ENCODE data around the gene RETREG3. TPM values are rescaled to one million over a fixed set of nuclear protein-coding genes. Genes with fewer than 3 reads are reported as not detected.

Gene RETREG3
- total and polyA plus RNA-seq, 2 of the 13 experiments (the other 11 are each of a cell fraction or from before 2014, with no cell fraction given) = 47.0 to 55.8 TPM

DNA sequence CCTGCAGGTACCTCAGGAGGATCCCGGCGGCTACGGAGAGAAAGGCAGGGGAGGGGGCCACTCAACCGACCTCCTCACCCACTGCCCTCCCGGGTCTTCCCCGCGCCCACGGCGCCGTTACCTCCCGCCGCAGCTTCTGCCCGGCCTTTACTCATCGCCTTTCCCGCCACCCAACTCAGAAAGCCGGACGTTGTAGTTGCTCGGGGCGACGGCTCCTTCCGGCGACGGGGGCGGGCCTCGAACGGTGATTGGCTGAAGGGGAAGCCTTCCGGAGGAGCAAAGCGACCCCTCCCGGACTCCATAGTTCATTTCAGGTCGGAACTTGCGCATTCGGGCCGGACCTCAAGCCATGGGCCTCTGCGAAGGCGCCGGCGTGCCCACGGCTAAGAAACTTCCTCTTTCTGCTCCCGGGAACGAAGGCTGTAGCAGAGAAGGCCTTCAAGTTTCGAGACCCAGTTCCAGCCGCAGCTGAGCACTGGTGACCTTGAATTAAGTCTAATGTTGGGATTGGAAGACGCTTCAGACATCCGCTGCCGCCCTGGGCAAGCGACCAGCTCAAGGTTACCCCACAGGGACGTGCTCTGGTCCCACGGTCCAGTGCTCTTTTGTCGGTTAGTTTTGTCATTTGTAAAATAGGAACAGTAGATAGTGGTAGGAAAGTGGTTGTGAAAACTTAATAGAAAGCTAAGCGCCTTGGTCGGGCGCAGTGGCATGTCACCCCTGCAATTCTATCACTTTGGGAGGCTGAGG is 31.5 kb downstream of the RETREG3 start, which contains the start of gene PSMC3IP (continued):
- TF ChIP-seq, protein P1, sequence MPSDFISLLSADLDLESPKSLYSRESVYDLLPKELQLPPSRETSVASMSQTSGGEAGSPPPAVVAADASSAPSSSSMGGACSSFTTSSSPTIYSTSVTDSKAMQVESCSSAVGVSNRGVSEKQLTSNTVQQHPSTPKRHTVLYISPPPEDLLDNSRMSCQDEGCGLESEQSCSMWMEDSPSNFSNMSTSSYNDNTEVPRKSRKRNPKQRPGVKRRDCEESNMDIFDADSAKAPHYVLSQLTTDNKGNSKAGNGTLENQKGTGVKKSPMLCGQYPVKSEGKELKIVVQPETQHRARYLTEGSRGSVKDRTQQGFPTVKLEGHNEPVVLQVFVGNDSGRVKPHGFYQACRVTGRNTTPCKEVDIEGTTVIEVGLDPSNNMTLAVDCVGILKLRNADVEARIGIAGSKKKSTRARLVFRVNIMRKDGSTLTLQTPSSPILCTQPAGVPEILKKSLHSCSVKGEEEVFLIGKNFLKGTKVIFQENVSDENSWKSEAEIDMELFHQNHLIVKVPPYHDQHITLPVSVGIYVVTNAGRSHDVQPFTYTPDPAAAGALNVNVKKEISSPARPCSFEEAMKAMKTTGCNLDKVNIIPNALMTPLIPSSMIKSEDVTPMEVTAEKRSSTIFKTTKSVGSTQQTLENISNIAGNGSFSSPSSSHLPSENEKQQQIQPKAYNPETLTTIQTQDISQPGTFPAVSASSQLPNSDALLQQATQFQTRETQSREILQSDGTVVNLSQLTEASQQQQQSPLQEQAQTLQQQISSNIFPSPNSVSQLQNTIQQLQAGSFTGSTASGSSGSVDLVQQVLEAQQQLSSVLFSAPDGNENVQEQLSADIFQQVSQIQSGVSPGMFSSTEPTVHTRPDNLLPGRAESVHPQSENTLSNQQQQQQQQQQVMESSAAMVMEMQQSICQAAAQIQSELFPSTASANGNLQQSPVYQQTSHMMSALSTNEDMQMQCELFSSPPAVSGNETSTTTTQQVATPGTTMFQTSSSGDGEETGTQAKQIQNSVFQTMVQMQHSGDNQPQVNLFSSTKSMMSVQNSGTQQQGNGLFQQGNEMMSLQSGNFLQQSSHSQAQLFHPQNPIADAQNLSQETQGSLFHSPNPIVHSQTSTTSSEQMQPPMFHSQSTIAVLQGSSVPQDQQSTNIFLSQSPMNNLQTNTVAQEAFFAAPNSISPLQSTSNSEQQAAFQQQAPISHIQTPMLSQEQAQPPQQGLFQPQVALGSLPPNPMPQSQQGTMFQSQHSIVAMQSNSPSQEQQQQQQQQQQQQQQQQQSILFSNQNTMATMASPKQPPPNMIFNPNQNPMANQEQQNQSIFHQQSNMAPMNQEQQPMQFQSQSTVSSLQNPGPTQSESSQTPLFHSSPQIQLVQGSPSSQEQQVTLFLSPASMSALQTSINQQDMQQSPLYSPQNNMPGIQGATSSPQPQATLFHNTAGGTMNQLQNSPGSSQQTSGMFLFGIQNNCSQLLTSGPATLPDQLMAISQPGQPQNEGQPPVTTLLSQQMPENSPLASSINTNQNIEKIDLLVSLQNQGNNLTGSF (CRISPR knock-in tag; IDR thresholded peaks at IDR 0.05) = no peak; the same call in 1 of the 2 replicates
- TF ChIP-seq, protein P2, sequence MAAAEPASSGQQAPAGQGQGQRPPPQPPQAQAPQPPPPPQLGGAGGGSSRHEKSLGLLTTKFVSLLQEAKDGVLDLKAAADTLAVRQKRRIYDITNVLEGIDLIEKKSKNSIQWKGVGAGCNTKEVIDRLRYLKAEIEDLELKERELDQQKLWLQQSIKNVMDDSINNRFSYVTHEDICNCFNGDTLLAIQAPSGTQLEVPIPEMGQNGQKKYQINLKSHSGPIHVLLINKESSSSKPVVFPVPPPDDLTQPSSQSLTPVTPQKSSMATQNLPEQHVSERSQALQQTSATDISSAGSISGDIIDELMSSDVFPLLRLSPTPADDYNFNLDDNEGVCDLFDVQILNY (CRISPR knock-in tag; conservative IDR thresholded peaks at IDR 0.05) = peak; percentile 99
- TF ChIP-seq GATAD2A (CRISPR knock-in tag; IDR thresholded peaks at IDR 0.05) = peak; percentile 65; the same call in 1 of the 2 replicates
- no peak for TF ChIP-seq RBAK (CRISPR knock-in tag; IDR thresholded peaks at IDR 0.05)
- TF ChIP-seq NCOR1 (IDR thresholded peaks at IDR 0.05; ENCODE audit: borderline replicate concordance, low read length) = 0 out of 2 replicates have a peak, but pooled peaks have one; percentile 15
- peak; percentile 99 for TF ChIP-seq RFX3 (CRISPR knock-in tag; IDR thresholded peaks at IDR 0.05)
- no peak for TF ChIP-seq ZNF670 (CRISPR knock-in tag; IDR thresholded peaks at IDR 0.05; ENCODE audit: borderline replicate concordance)
- peak; percentile 94; the same call in 1 of the 2 replicates for TF ChIP-seq ZSCAN9 (CRISPR knock-in tag; IDR thresholded peaks at IDR 0.05; ENCODE audit: borderline replicate concordance)
- 0 out of 2 replicates have a peak, but pooled peaks have one; percentile 16 for TF ChIP-seq KDM4B (CRISPR knock-in tag; IDR thresholded peaks at IDR 0.05)
- no peak for TF ChIP-seq ZBTB21 (CRISPR knock-in tag; IDR thresholded peaks at IDR 0.05)
- TF ChIP-seq PAF1 (CRISPR knock-in tag; IDR thresholded peaks at IDR 0.05) = no peak
- TF ChIP-seq, protein P3, sequence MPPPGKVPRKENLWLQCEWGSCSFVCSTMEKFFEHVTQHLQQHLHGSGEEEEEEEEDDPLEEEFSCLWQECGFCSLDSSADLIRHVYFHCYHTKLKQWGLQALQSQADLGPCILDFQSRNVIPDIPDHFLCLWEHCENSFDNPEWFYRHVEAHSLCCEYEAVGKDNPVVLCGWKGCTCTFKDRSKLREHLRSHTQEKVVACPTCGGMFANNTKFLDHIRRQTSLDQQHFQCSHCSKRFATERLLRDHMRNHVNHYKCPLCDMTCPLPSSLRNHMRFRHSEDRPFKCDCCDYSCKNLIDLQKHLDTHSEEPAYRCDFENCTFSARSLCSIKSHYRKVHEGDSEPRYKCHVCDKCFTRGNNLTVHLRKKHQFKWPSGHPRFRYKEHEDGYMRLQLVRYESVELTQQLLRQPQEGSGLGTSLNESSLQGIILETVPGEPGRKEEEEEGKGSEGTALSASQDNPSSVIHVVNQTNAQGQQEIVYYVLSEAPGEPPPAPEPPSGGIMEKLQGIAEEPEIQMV (CRISPR knock-in tag; IDR thresholded peaks at IDR 0.05; ENCODE audit: low read depth) = peak; percentile 90; the same call in 1 of the 2 replicates
- TF ChIP-seq FLYWCH1 (CRISPR knock-in tag; IDR thresholded peaks at IDR 0.05) = no peak
- no peak for TF ChIP-seq RAD51 (IDR thresholded peaks at IDR 0.05; ENCODE audit: borderline replicate concordance)
- TF ChIP-seq ZFP37 (CRISPR knock-in tag; IDR thresholded peaks at IDR 0.05; ENCODE audit: borderline replicate concordance) = no peak
- peak; percentile 100 for TF ChIP-seq SAP130 (CRISPR knock-in tag; IDR thresholded peaks at IDR 0.05; ENCODE audit: low read depth)
- peak; percentile 41; the same call in 1 of the 2 replicates for TF ChIP-seq BHLHE40 (IDR thresholded peaks at IDR 0.05; ENCODE audit: low read length)
- TF ChIP-seq GZF1 (CRISPR knock-in tag; IDR thresholded peaks at IDR 0.05) = peak; percentile 75; the same call in 1 of the 2 replicates
- TF ChIP-seq ZZZ3 (CRISPR knock-in tag; IDR thresholded peaks at IDR 0.05; ENCODE audit: borderline replicate concordance) = no peak; the same call in 1 of the 2 replicates
- peak; percentile 65; the same call in 1 of the 2 replicates for TF ChIP-seq GFI1 (CRISPR knock-in tag; IDR thresholded peaks at IDR 0.05; ENCODE audit: borderline replicate concordance)
- TF ChIP-seq TEAD2 (CRISPR knock-in tag; IDR thresholded peaks at IDR 0.05) = no peak
- TF ChIP-seq PHF8 (CRISPR knock-in tag; IDR thresholded peaks at IDR 0.05) = peak; percentile 91
- peak; percentile 61; the same call in 1 of the 2 replicates for TF ChIP-seq MTF1 (CRISPR knock-in tag; IDR thresholded peaks at IDR 0.05)

Data from HepG2 (cell line).